Common myeloid progenitor, CD34-positive (primary cell): ENCODE results near the gene VSIG2.
A peak's percentile ranks its signal among the peaks of the same experiment; 100 is the strongest.

Experiments
- CTCF ChIA-PET: fragments of 350-600 bp; sonication (Branson Sonifier 250); formaldehyde crosslinking; loops from one replicate; lab custom pipeline; 2021; ENCODE audit warnings: antibody characterized with exemption; lab: Charles Lee
- POLR2A ChIA-PET: fragments of 350-600 bp; sonication (Branson Sonifier 250); formaldehyde crosslinking; loops from one replicate; lab custom pipeline; 2021; ENCODE audit warnings: antibody characterized with exemption; lab: Charles Lee
- DNase-seq, 3 donors: peaks; one replicate each; pipeline versions ENCODE4 v3.0.0 to v3.0.0-alpha.2; 2013
- H3K27ac ChIP-seq, 2 experiments: 1 replicate in 1 of 2; 2 replicates in 1 of 2; pipeline ENCODE4 v1.7.0; 2013; ENCODE audit warnings: inconsistent platforms in 2 of 2, low read length in 2 of 2, mild to moderate bottlenecking in 2 of 2, low read depth in 1 of 2, moderate library complexity in 1 of 2; ENCODE audit not compliant: severe bottlenecking in 2 of 2, insufficient read depth in 1 of 2, poor library complexity in 1 of 2
- H3K27me3 ChIP-seq, 5 experiments: replicated peaks in 2 of 5; 1 replicate in 3 of 5; 2 replicates in 2 of 5; pipeline versions ENCODE4 v1.6.1 to v1.7.0; 2013; ENCODE audit warnings: low read length in 4 of 5, mild to moderate bottlenecking in 2 of 5, moderate library complexity in 2 of 5, inconsistent platforms in 1 of 5; ENCODE audit not compliant: insufficient read depth in 5 of 5, control insufficient read depth in 4 of 5
- H3K36me3 ChIP-seq, 4 experiments: 1 replicate in 2 of 4; 2 replicates in 2 of 4; pipeline versions ENCODE4 v1.6.1 to v1.7.0; 2013; ENCODE audit warnings: low read length in 3 of 4, control low read depth in 1 of 4, mild to moderate bottlenecking in 1 of 4; ENCODE audit not compliant: control insufficient read depth in 4 of 4, insufficient read depth in 4 of 4
- H3K4me1 ChIP-seq, 4 experiments: 1 replicate in 3 of 4; 2 replicates in 1 of 4; pipeline versions ENCODE4 v1.6.1 to v1.7.1; 2013; ENCODE audit warnings: low read length in 3 of 4, mild to moderate bottlenecking in 3 of 4, control low read depth in 1 of 4, inconsistent platforms in 1 of 4, moderate library complexity in 1 of 4; ENCODE audit not compliant: control insufficient read depth in 4 of 4, insufficient read depth in 4 of 4; ENCODE audit errors: control extremely low read depth in 1 of 4
- H3K4me3 ChIP-seq, 7 experiments: 1 replicate in 4 of 7; 2 replicates in 3 of 7; pipeline versions ENCODE4 v1.5.1 to v1.7.0; 2013; ENCODE audit warnings: mild to moderate bottlenecking in 7 of 7, low read length in 6 of 7, moderate library complexity in 6 of 7, inconsistent platforms in 2 of 7, low read depth in 2 of 7, control low read depth in 1 of 7; ENCODE audit not compliant: insufficient read depth in 4 of 7, control insufficient read depth in 1 of 7; ENCODE audit errors: extremely low read depth in 1 of 7
- H3K9me3 ChIP-seq, 5 experiments: 1 replicate in 4 of 5; 2 replicates in 1 of 5; pipeline versions ENCODE4 v1.6.1 to v1.7.1; 2013; ENCODE audit warnings: low read length in 4 of 5, mild to moderate bottlenecking in 2 of 5, inconsistent platforms in 1 of 5, low read depth in 1 of 5, moderate library complexity in 1 of 5; ENCODE audit not compliant: control insufficient read depth in 4 of 5, insufficient read depth in 2 of 5; ENCODE audit errors: control extremely low read depth in 1 of 5
- WGBS: methylation state at CpG from one replicate; pipeline ENCODE4 v1.1.5; 2013; ENCODE audit not compliant: insufficient coverage; 5-methylcytosine and 5-hydroxymethylcytosine counted together

The VSIG2 gene

GRCh38 chr11:124756033-124756752, 4.1 kb upstream of the VSIG2 start:
- 100% methylated on average over 6 of the region's 9 CpGs for WGBS
- POLR2A ChIA-PET = no interaction called here
- H3K27me3 ChIP-seq = no peaks in the 10 kb centered on the region
- H3K4me3 ChIP-seq = no peak overlapping the region
- peaks cover 3 to 8% (median 4%) of the 10 kb centered on the region in 4 experiments for H3K36me3 ChIP-seq
- no peak for DNase-seq
- CTCF ChIA-PET = interaction anchor here (1.4 to 14.9 kb wide), 5 partner anchors 10 to 112 kb away, joined by 3 to 205 read pairs (median 7); partner anchors contain the start of gene NRGN
- no peak overlapping the region for H3K27ac ChIP-seq
- H3K4me1 ChIP-seq = peaks cover 1 to 54% (median 48%) of the 10 kb centered on the region in 4 experiments
- no peaks in the 10 kb centered on the region for H3K9me3 ChIP-seq

- POLR2A ChIA-PET = interaction anchor here (1.1 kb wide), 1 partner anchor 18 kb away, joined by 3 read pairs; no protein-coding TSS in a partner anchor
- no peak overlapping the region for H3K4me3 ChIP-seq
- WGBS = 87% methylated on average over 3 of the region's 6 CpGs
- H3K9me3 ChIP-seq = no peaks in the 10 kb centered on the region
- H3K27ac ChIP-seq = no peak overlapping the region
- CTCF ChIA-PET = interaction anchor here (2.3 to 14.9 kb wide), 4 partner anchors 8 to 112 kb away, joined by 7 to 205 read pairs (median 28); partner anchors contain the start of genes ESAM and NRGN
- H3K36me3 ChIP-seq = peaks cover 3 to 8% (median 4%) of the 10 kb centered on the region in 4 experiments
- H3K27me3 ChIP-seq = no peaks in the 10 kb centered on the region
- H3K4me1 ChIP-seq = peaks cover 1 to 40% (median 34%) of the 10 kb centered on the region in 4 experiments
- no peak for DNase-seq
Measured at GRCh38 chr11:124754710-124755109, 2.7 kb upstream of the VSIG2 start.

- DNase-seq = no peak
- Histone ChIP-seq H3K4me3 (no peak overlapping the region), H3K36me3 (peaks cover 3 to 8% (median 4%) of the 10 kb centered on the region in 4 experiments), H3K27me3 (no peaks in the 10 kb centered on the region), H3K4me1 (peaks cover 1 to 36% (median 30%) of the 10 kb centered on the region in 4 experiments), H3K27ac (no peak overlapping the region), H3K9me3 (no peaks in the 10 kb centered on the region)
- ChIA-PET CTCF (interaction anchor here (1.6 to 14.9 kb wide), 3 partner anchors 8 to 110 kb away, joined by 7 to 205 read pairs (median 22); partner anchors contain the start of genes ESAM and NRGN), POLR2A (interaction anchor here (1.1 kb wide), 1 partner anchor 17 kb away, joined by 3 read pairs; no protein-coding TSS in a partner anchor)
- 94% methylated on average over 2 of the region's 4 CpGs for WGBS
Measured at GRCh38 chr11:124754309-124754708, 2.3 kb upstream of the VSIG2 start.

- 100% methylated on average over 3 of the region's 7 CpGs for WGBS
- H3K4me1 ChIP-seq = peaks cover 0 to 35% (median 24%) of the 10 kb centered on the region in 4 experiments
Measured at GRCh38 chr11:124753624-124754023, 1.6 kb upstream of the VSIG2 start.

GRCh38 chr11:124753205-124753604, 1.1 kb upstream of the VSIG2 start:
- H3K9me3 ChIP-seq = no peaks in the 10 kb centered on the region
- ChIA-PET CTCF (interaction anchor here (0.9 to 14.9 kb wide), 7 partner anchors 9 to 113 kb away, joined by 3 to 205 read pairs (median 7); partner anchors contain the start of genes ESAM and NRGN), POLR2A (no interaction called here)
- H3K27me3 ChIP-seq = no peaks in the 10 kb centered on the region
- no peak for DNase-seq
- no peak overlapping the region for H3K27ac ChIP-seq
- H3K4me3 ChIP-seq = no peak overlapping the region
- peaks cover 3 to 8% (median 4%) of the 10 kb centered on the region in 4 experiments for H3K36me3 ChIP-seq
- peaks cover 0 to 34% (median 21%) of the 10 kb centered on the region in 4 experiments for H3K4me1 ChIP-seq

More at GRCh38 chr11:124753624-124754023, 1.6 kb upstream of the VSIG2 start:
- Histone ChIP-seq H3K4me3 (no peak overlapping the region), H3K27ac (no peak overlapping the region), H3K27me3 (no peaks in the 10 kb centered on the region), H3K9me3 (no peaks in the 10 kb centered on the region), H3K36me3 (peaks cover 3 to 8% (median 4%) of the 10 kb centered on the region in 4 experiments)
- POLR2A ChIA-PET = interaction anchor here (1.1 kb wide), 1 partner anchor 17 kb away, joined by 3 read pairs; no protein-coding TSS in a partner anchor
- no peak for DNase-seq
- CTCF ChIA-PET = interaction anchor here (1.2 to 14.9 kb wide), 5 partner anchors 9 to 109 kb away, joined by 3 to 205 read pairs (median 7); partner anchors contain the start of genes ESAM and NRGN

- no peak overlapping the region for H3K27ac ChIP-seq
- peaks cover 3 to 8% (median 4%) of the 10 kb centered on the region in 4 experiments for H3K36me3 ChIP-seq
- peak in 2 of 3 donors; percentile 23 to 37 for DNase-seq
- H3K9me3 ChIP-seq = no peaks in the 10 kb centered on the region
- 43% methylated on average over 10 of the region's 10 CpGs for WGBS
- POLR2A ChIA-PET = interaction anchor here (0.6 kb wide), 1 partner anchor 82 kb away, joined by 3 read pairs; no protein-coding TSS in a partner anchor
- peak overlapping the region in 1 of 7 experiments; percentile 34 for H3K4me3 ChIP-seq
- peaks cover 0 to 28% (median 15%) of the 10 kb centered on the region in 4 experiments for H3K4me1 ChIP-seq
- no peaks in the 10 kb centered on the region for H3K27me3 ChIP-seq
- CTCF ChIA-PET = interaction anchor here (0.9 to 14.9 kb wide), 10 partner anchors 9 to 113 kb away, joined by 3 to 205 read pairs (median 3); partner anchors contain the start of genes ESAM and NRGN
Measured at GRCh38 chr11:124752471-124753102, 532 bp upstream of the VSIG2 start.
